ENCODE data around the gene PIP4K2A. TPM values are rescaled to one million over a fixed set of nuclear protein-coding genes. Genes with fewer than 3 reads are reported as not detected.

The PIP4K2A gene
- 60.4 TPM for total RNA-seq
- 23.8 TPM for polyA plus RNA-seq
- long read RNA-seq, donor 1, result 0 reads
- long read RNA-seq, donor 2, result 0 reads
- long read RNA-seq, donor 3, transcript PIP4K2A-202 (10 exons, 3,802 nt), result major isoform, 8 of 9 reads
- long read RNA-seq, donor 3, partial matches to known transcripts, result 0 of 9 reads
- long read RNA-seq, donor 3, other reads (novel, unspliced or antisense), result 0 of 9 reads
- long read RNA-seq, donor 4, transcript PIP4K2A-202 (10 exons, 3,802 nt), result major isoform, 6 of 6 reads
- long read RNA-seq, donor 4, partial matches to known transcripts, result 0 of 6 reads
- long read RNA-seq, donor 4, other reads (novel, unspliced or antisense), result 0 of 6 reads
- long read RNA-seq, donor 5, transcript PIP4K2A-202 (10 exons, 3,802 nt), result major isoform, 18 of 29 reads
- long read RNA-seq, donor 5, partial matches to known transcripts, result 11 of 29 reads
- long read RNA-seq, donor 5, other reads (novel, unspliced or antisense), result 0 of 29 reads
- long read RNA-seq, donor 6, transcript PIP4K2A-202 (10 exons, 3,802 nt), result major isoform, 13 of 13 reads
- long read RNA-seq, donor 6, partial matches to known transcripts, result 0 of 13 reads
- long read RNA-seq, donor 6, other reads (novel, unspliced or antisense), result 0 of 13 reads
- long read RNA-seq, donor 7, transcript PIP4K2A-202 (10 exons, 3,802 nt), result major isoform, 6 of 6 reads
- long read RNA-seq, donor 7, partial matches to known transcripts, result 0 of 6 reads
- long read RNA-seq, donor 7, other reads (novel, unspliced or antisense), result 0 of 6 reads
- long read RNA-seq, donor 8, transcript PIP4K2A-202 (10 exons, 3,802 nt), result major isoform, 5 of 6 reads
- long read RNA-seq, donor 8, partial matches to known transcripts, result 0 of 6 reads
- long read RNA-seq, donor 8, other reads (novel, unspliced or antisense), result 0 of 6 reads
- long read RNA-seq, donor 9, transcript PIP4K2A-202 (10 exons, 3,802 nt), result major isoform, 17 of 17 reads
- long read RNA-seq, donor 9, partial matches to known transcripts, result 0 of 17 reads
- long read RNA-seq, donor 9, other reads (novel, unspliced or antisense), result 0 of 17 reads
- long read RNA-seq, donor 10, transcript PIP4K2A-202 (10 exons, 3,802 nt), result major isoform, 14 of 14 reads
- long read RNA-seq, donor 10, partial matches to known transcripts, result 0 of 14 reads
- long read RNA-seq, donor 10, other reads (novel, unspliced or antisense), result 0 of 14 reads

DNA sequence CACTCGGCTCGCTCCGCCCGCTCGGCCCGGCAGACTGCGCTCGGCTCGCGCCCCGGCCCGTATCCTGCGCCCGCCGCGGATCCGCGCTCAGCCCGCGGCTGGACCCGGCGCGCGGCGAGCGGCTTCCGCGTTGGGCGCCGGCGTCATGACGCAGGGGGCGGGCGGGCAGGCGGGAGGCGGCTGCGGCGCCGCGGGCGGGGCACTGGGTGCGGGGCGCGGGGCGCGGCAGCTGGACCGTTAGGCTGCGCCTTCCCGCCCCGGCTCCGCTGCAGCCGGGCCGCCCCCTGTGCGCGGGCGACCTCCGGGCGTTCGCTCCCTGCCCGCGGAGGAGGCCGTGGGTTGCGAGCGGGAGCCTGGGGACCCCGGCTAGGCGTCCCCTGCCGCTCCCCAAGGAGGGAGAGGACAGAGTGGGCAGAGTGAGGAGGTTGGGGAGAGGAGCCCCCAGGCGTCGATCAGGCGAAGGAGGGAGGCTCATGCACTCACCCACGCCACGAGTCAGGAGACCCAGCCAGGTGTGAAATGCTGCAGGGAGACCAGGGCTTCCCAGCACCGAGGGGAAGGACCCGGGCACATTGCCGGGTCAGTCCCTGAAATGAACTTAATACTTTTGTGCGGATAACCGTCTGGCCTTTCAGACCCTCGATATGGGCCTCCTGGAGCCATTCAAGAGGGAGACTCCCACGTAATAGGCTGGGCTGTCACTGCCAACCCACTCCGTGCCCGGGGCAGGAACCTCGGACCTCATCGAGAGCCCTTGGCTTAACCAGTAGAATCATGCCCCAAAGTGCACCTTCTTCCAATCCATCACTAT lies at the start of gene PIP4K2A:
Gene PIP4K2A (minus strand): TSS at position 100 of the 811 bp plus-strand sequence. CDS start 252 bp downstream, outside the sequence.
- DNase-seq (ENCODE audit: low read depth in 6 of 9, low spot score in 9 of 9), result peak in 6 of 9 donors; percentile 51 to 83 (median 67)
- Histone ChIP-seq H3K4me3 (ENCODE audit: low read length in 2 of 2) (peak within 1 kb of the TSS; percentile 86 to 92), H3K27me3 (ENCODE audit: control insufficient read depth in 2 of 2, insufficient read depth in 1 of 2, low read length in 1 of 2) (no peaks in the 10 kb centered on the region), H3K36me3 (ENCODE audit: control insufficient read depth in 2 of 2, insufficient read depth in 2 of 2, low read length in 1 of 2) (no peaks in the 10 kb centered on the region), H3K27ac (ENCODE audit: low read depth in 1 of 2, low read length in 1 of 2) (peak within 1 kb of the TSS; percentile 83), H3K4me1 (ENCODE audit: control insufficient read depth in 2 of 2, insufficient read depth in 2 of 2, low read length in 2 of 2) (peaks cover 10 to 12% of the 10 kb centered on the region in 2 donors), H3K9me3 (ENCODE audit: control insufficient read depth in 2 of 2, insufficient read depth in 1 of 2, low read length in 1 of 2) (no peaks in the 10 kb centered on the region)
- WGBS, result 12% methylated on average over 83 of the region's 83 CpGs

DNA sequence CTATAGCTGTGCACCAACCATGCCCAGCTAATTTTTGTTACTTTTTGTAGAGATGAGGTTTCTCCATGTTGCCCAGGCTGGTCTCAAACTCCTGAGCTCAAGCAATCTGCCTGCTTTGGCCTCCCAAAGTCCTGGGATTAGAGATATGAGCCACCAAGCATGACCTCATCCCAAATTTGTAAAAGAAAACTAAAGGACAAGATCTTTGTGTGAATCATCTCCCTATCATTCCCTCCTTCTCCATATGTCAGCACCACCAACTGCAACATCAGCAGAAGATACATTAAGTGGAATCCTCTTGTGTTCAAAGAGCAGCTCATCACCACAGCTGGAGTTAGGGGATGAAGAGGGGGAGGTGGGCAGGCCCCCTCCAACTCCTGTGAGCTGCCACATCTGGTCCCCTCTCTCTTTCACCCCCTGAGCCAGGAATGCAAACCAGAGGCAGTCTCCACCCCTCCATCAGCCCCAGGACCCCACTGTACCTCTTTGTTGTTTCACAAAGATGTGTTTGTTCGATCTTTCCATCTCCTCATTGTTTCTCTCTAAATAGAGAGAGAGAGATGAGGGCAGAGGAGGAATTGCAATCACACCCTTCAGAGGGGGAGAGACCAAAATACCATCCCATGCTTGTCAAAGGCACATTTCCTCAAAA lies 47.3 kb upstream of the PIP4K2A start:
- Histone ChIP-seq H3K9me3 (ENCODE audit: control insufficient read depth in 2 of 2, insufficient read depth in 1 of 2, low read length in 1 of 2) (no peaks in the 10 kb centered on the region), H3K27me3 (ENCODE audit: control insufficient read depth in 2 of 2, insufficient read depth in 1 of 2, low read length in 1 of 2) (no peaks in the 10 kb centered on the region), H3K4me1 (ENCODE audit: control insufficient read depth in 2 of 2, insufficient read depth in 2 of 2, low read length in 2 of 2) (no peaks in the 10 kb centered on the region), H3K36me3 (ENCODE audit: control insufficient read depth in 2 of 2, insufficient read depth in 2 of 2, low read length in 1 of 2) (no peaks in the 10 kb centered on the region), H3K4me3 (ENCODE audit: low read length in 2 of 2) (no peak overlapping the region), H3K27ac (ENCODE audit: low read depth in 1 of 2, low read length in 1 of 2) (no peak overlapping the region)
- no peak for DNase-seq (ENCODE audit: low read depth in 6 of 9, low spot score in 9 of 9)
- WGBS, result 94% methylated on average over 1 of the region's 1 CpG

DNA sequence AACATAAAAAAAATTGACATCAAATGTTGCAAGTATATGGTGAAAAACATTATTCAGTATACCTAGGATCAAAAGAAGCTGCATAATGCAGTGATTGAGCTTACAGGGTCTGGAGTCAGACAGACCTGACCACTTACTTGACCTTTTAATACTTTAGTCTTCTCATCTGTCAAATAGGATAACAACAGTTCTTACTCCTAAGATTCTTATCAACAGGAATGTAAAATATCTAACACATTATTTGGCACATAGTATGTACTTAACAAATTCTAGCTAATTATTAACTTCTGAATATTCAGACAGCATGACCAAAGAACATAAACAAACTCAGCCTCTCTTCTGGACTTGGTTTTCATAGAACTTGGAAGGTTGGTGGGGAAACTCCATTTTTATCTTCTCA lies 45.6 kb upstream of the PIP4K2A start:
- no peaks in the 10 kb centered on the region for H3K4me1 ChIP-seq (ENCODE audit: control insufficient read depth in 2 of 2, insufficient read depth in 2 of 2, low read length in 2 of 2)
- DNase-seq (ENCODE audit: low read depth in 6 of 9, low spot score in 9 of 9), result no peak
- no peaks in the 10 kb centered on the region for H3K27me3 ChIP-seq (ENCODE audit: control insufficient read depth in 2 of 2, insufficient read depth in 1 of 2, low read length in 1 of 2)
- H3K4me3 ChIP-seq (ENCODE audit: low read length in 2 of 2), result no peak overlapping the region
- no peak overlapping the region for H3K27ac ChIP-seq (ENCODE audit: low read depth in 1 of 2, low read length in 1 of 2)
- no peaks in the 10 kb centered on the region for H3K36me3 ChIP-seq (ENCODE audit: control insufficient read depth in 2 of 2, insufficient read depth in 2 of 2, low read length in 1 of 2)
- H3K9me3 ChIP-seq (ENCODE audit: control insufficient read depth in 2 of 2, insufficient read depth in 1 of 2, low read length in 1 of 2), result no peaks in the 10 kb centered on the region

DNA sequence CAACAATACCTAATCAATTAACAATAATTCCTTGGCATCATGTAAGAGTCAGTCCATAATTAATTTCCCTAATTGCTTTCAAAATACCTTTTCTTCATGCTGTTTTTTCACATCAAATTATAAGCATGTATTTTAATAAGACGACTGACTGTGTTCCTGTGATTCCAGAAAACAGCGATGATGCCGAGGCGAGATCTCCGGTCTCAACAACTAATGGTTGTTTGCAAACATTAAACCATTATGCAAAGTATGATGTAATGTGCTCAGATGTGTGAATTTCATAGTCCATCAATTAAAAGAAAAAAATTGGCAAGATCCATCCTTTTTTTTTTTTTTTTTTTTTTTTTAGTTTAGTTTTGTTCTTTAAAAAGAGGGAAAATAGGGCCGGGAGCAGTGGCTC lies 44.5 kb upstream of the PIP4K2A start:
- no peaks in the 10 kb centered on the region for H3K4me1 ChIP-seq (ENCODE audit: control insufficient read depth in 2 of 2, insufficient read depth in 2 of 2, low read length in 2 of 2)
- no peaks in the 10 kb centered on the region for H3K36me3 ChIP-seq (ENCODE audit: control insufficient read depth in 2 of 2, insufficient read depth in 2 of 2, low read length in 1 of 2)
- no peak overlapping the region for H3K4me3 ChIP-seq (ENCODE audit: low read length in 2 of 2)
- H3K9me3 ChIP-seq (ENCODE audit: control insufficient read depth in 2 of 2, insufficient read depth in 1 of 2, low read length in 1 of 2), result no peaks in the 10 kb centered on the region
- no peak for DNase-seq (ENCODE audit: low read depth in 6 of 9, low spot score in 9 of 9)
- no peak overlapping the region for H3K27ac ChIP-seq (ENCODE audit: low read depth in 1 of 2, low read length in 1 of 2)
- 98% methylated on average over 6 of the region's 6 CpGs for WGBS
- H3K27me3 ChIP-seq (ENCODE audit: control insufficient read depth in 2 of 2, insufficient read depth in 1 of 2, low read length in 1 of 2), result no peaks in the 10 kb centered on the region

DNA sequence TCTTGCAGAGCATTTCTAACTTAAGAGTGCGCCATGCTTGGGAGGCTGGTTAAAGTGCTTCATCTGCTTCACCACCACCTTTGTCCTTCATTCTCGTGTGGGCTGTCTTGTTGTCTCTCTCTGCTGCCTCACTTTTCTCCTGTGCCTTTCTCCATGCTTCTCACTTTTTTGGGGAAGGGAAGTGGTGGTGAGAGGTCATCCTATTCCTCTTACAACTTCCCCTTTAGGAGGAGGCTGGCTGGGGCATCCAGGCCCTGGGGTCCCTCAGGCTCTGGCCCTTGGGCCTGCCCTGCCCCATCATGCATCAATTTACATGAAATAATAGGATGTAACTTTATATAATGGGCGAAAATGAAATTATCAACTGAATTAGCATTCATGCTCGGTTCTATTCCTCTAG lies 39.9 kb upstream of the PIP4K2A start:
- WGBS, result 97% methylated on average over 4 of the region's 4 CpGs
- Histone ChIP-seq H3K36me3 (ENCODE audit: control insufficient read depth in 2 of 2, insufficient read depth in 2 of 2, low read length in 1 of 2) (no peaks in the 10 kb centered on the region), H3K27me3 (ENCODE audit: control insufficient read depth in 2 of 2, insufficient read depth in 1 of 2, low read length in 1 of 2) (no peaks in the 10 kb centered on the region), H3K4me1 (ENCODE audit: control insufficient read depth in 2 of 2, insufficient read depth in 2 of 2, low read length in 2 of 2) (no peaks in the 10 kb centered on the region), H3K4me3 (ENCODE audit: low read length in 2 of 2) (no peak overlapping the region), H3K27ac (ENCODE audit: low read depth in 1 of 2, low read length in 1 of 2) (no peak overlapping the region), H3K9me3 (ENCODE audit: control insufficient read depth in 2 of 2, insufficient read depth in 1 of 2, low read length in 1 of 2) (no peaks in the 10 kb centered on the region)
- no peak for DNase-seq (ENCODE audit: low read depth in 6 of 9, low spot score in 9 of 9)

DNA sequence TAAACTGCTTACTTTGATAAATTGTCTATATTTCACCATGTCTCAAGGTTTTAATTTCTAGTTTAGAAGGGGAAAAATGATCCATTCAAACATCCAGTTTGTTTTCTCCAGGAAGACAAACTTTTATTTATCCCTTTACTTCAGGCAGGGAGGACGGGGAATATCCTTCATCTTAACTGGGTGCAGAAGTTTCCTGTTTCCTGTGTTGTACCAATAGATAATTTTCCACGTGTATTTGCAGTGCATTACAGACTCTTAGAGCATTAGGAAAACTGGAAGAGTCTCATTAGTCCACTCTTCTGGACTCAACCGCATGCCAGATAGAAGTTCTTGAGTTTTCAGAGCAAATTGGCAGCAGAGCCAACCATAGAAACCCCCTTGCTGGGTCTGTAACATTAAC lies 39.4 kb upstream of the PIP4K2A start:
- DNase-seq (ENCODE audit: low read depth in 6 of 9, low spot score in 9 of 9), result no peak
- Histone ChIP-seq H3K9me3 (ENCODE audit: control insufficient read depth in 2 of 2, insufficient read depth in 1 of 2, low read length in 1 of 2) (no peaks in the 10 kb centered on the region), H3K27me3 (ENCODE audit: control insufficient read depth in 2 of 2, insufficient read depth in 1 of 2, low read length in 1 of 2) (no peaks in the 10 kb centered on the region), H3K27ac (ENCODE audit: low read depth in 1 of 2, low read length in 1 of 2) (no peak overlapping the region), H3K4me1 (ENCODE audit: control insufficient read depth in 2 of 2, insufficient read depth in 2 of 2, low read length in 2 of 2) (no peaks in the 10 kb centered on the region), H3K36me3 (ENCODE audit: control insufficient read depth in 2 of 2, insufficient read depth in 2 of 2, low read length in 1 of 2) (no peaks in the 10 kb centered on the region), H3K4me3 (ENCODE audit: low read length in 2 of 2) (no peak overlapping the region)
- 59% methylated on average over 3 of the region's 3 CpGs for WGBS

DNA sequence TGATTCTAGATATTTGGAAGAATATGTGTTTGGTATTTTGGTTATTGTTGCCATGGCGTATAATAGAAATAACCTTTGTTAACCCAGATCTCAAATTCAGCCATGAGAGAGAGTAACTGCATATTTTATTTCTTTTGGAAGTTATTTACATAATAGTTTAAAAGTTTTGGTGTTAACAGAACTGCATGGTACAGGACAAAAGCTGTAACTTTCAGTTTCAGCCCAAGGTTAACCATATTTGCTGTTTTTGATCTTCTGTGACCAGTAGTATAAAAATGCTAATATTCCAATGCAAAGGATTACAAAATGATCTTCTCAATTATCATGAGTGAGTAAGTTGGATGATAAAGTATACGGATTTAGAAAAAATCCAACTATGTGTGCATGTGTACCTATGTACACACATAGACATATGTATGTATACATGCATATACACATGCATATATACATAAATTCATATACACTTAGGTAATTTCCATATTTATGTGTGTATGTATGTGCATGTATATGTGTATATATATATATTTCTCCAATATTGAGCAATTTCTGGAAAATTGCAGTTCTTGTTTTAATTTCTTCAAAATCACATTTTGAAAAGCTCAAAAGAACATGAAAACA lies 38.0 kb upstream of the PIP4K2A start:
- Histone ChIP-seq H3K27me3 (ENCODE audit: control insufficient read depth in 2 of 2, insufficient read depth in 1 of 2, low read length in 1 of 2) (no peaks in the 10 kb centered on the region), H3K9me3 (ENCODE audit: control insufficient read depth in 2 of 2, insufficient read depth in 1 of 2, low read length in 1 of 2) (no peaks in the 10 kb centered on the region), H3K4me3 (ENCODE audit: low read length in 2 of 2) (no peak overlapping the region), H3K27ac (ENCODE audit: low read depth in 1 of 2, low read length in 1 of 2) (no peak overlapping the region), H3K36me3 (ENCODE audit: control insufficient read depth in 2 of 2, insufficient read depth in 2 of 2, low read length in 1 of 2) (no peaks in the 10 kb centered on the region), H3K4me1 (ENCODE audit: control insufficient read depth in 2 of 2, insufficient read depth in 2 of 2, low read length in 2 of 2) (no peaks in the 10 kb centered on the region)
- no peak for DNase-seq (ENCODE audit: low read depth in 6 of 9, low spot score in 9 of 9)
- whole genome bisulfite sequencing, result 97% methylated on average over 2 of the region's 2 CpGs

DNA sequence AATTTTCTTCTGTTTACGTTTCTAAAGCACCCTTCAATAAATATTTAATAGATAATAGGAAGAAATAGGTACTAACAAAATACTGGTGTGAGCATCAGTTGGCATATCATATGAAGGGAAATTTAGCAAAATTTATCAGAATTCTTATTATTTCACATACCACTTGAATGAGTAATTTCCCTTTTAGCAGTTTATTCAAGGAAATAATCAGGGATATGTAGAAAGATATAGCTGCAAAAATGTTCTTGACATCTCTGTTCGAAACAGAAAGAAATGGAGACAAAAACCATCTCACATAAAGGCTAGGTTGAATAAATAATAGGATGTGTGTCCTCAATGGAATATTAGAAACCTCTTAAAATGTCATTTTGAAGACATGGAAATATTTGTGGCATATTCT lies 35.8 kb upstream of the PIP4K2A start:
- no peaks in the 10 kb centered on the region for H3K4me1 ChIP-seq (ENCODE audit: control insufficient read depth in 2 of 2, insufficient read depth in 2 of 2, low read length in 2 of 2)
- H3K9me3 ChIP-seq (ENCODE audit: control insufficient read depth in 2 of 2, insufficient read depth in 1 of 2, low read length in 1 of 2), result no peaks in the 10 kb centered on the region
- 96% methylated on average over 2 of the region's 2 CpGs for WGBS
- DNase-seq (ENCODE audit: low read depth in 6 of 9, low spot score in 9 of 9), result no peak
- H3K27me3 ChIP-seq (ENCODE audit: control insufficient read depth in 2 of 2, insufficient read depth in 1 of 2, low read length in 1 of 2), result no peaks in the 10 kb centered on the region
- H3K36me3 ChIP-seq (ENCODE audit: control insufficient read depth in 2 of 2, insufficient read depth in 2 of 2, low read length in 1 of 2), result no peaks in the 10 kb centered on the region
- no peak overlapping the region for H3K27ac ChIP-seq (ENCODE audit: low read depth in 1 of 2, low read length in 1 of 2)
- H3K4me3 ChIP-seq (ENCODE audit: low read length in 2 of 2), result no peak overlapping the region
